AG04449 (cell line): Measurements from ENCODE around the gene RASGRF1.

ENCODE experiments used
- CTCF ChIA-PET: fragments of 350-600 bp; formaldehyde crosslinking; extraction: SDS; loops from one replicate; lab custom pipeline; 2021; ENCODE audit warnings: antibody characterized with exemption; lab: Yijun Ruan, JAX
- POLR2A ChIA-PET: fragments of 400-600, 350-600 bp; formaldehyde crosslinking; extraction: SDS; loops from one replicate; lab custom pipeline; 2020; ENCODE audit warnings: antibody characterized with exemption, inconsistent platforms; lab: Yijun Ruan, JAX
- DNase-seq: peaks from one replicate; pipeline ENCODE4 v3.0.0-alpha.2; 2010; ENCODE audit warnings: low read depth, low spot score
- H3K4me3 ChIP-seq: 2 replicates; pipeline ENCODE4 v1.5.1; 2011; ENCODE audit warnings: low read depth, mild to moderate bottlenecking, control low read depth, low read length
- CTCF ChIP-seq: IDR thresholded peaks from one replicate; pipeline ENCODE4 v1.5.1; 2011; ENCODE audit warnings: mild to moderate bottlenecking, moderate library complexity, low read length, control low read depth, inconsistent platforms; ENCODE audit not compliant: insufficient read depth; ENCODE audit errors: missing control alignments

The RASGRF1 gene

GRCh38 chr15:78950902-78951840 lies 139.4 kb downstream of the RASGRF1 start:
- CTCF ChIA-PET, result interaction anchor here (0.9 to 1.4 kb wide), 4 partner anchors 9 to 233 kb away, joined by 3 to 5 read pairs (median 4); no protein-coding TSS in a partner anchor
- no peak overlapping the region for H3K4me3 ChIP-seq
- no peak for DNase-seq
- peak; percentile 31 for TF ChIP-seq CTCF
- POLR2A ChIA-PET, result no interaction called here

DNA sequence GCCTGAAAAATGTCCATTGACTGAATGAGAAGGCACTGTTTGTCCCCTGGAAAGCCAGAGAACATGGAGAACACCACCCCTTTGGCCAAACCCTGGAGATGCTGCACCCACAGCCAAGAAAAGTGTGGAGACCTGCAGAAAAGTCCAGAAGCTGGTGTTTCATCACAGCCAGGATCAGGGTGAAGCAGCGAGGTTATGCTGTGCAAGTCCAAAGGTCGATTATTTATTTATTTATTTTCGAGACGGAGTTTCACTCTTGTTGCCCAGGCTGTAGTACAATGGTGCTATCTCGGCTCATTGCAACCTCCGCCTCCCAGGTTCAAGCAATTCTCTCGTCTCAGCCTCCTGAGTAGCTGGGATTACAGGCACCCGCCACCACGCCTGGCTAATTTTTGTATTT lies 140.2 kb downstream of the RASGRF1 start:
- no peak overlapping the region for H3K4me3 ChIP-seq
- POLR2A ChIA-PET, result no interaction called here
- no peak for DNase-seq
- CTCF ChIA-PET, result interaction anchor here (0.8 to 1.4 kb wide), 4 partner anchors 10 to 234 kb away, joined by 3 to 5 read pairs (median 4); no protein-coding TSS in a partner anchor
- TF ChIP-seq CTCF, result no peak

- H3K4me3 ChIP-seq, result no peak overlapping the region
Measured at GRCh38 chr15:78949461-78949860, 141.1 kb downstream of the RASGRF1 start.

DNA sequence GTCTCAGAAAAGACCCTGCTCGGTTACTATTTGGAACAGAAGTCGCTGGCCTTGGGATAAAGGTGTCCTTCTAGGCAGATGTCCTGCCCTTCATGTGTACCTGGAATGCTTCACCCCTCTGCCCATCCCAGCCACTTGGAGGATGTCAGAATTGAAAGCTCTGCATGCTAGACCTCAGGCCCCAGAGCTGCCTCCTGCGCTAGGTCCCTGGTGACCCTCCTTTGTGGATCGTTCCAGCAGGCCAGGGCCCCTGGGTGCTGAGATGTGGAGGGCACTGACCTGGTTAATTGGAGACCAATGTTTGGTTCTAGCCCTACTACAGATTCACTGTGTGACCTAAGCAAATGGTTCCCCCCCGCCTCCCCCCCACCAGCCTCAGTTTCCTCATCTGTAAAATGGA lies 143.1 kb downstream of the RASGRF1 start:
- TF ChIP-seq CTCF, result no peak
- POLR2A ChIA-PET, result no interaction called here
- CTCF ChIA-PET, result no interaction called here
- H3K4me3 ChIP-seq, result no peak overlapping the region
- no peak for DNase-seq

More at GRCh38 chr15:78949461-78949860, 141.1 kb downstream of the RASGRF1 start:
- no peak for DNase-seq
- POLR2A ChIA-PET, result no interaction called here
- CTCF ChIA-PET, result interaction anchor here (0.8 kb wide), 1 partner anchor 30 kb away, joined by 3 read pairs; no protein-coding TSS in a partner anchor
- no peak for TF ChIP-seq CTCF

DNA sequence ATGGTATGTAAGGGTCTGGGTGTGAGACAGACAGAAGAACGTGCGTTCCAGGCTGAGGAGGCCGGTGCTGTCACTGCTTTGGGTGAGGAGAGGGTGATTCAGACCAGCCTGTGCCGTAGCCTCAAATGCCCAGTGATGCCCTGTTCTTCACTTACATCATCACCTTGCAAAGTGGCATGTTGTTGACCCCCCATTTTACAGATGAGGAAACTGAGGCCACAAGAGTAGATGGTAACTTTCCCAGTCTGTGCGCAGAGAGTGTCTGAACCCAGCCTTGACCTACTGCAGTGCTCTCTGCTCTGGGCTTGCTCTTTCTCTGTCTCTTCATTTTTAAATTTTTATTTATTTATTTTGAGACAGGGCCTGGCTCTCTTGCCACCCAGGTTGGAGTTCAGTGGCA lies 144.1 kb downstream of the RASGRF1 start:
- CTCF ChIA-PET, result interaction anchor here (0.6 to 1.1 kb wide), 2 partner anchors 117 to 238 kb away, joined by 3 read pairs; no protein-coding TSS in a partner anchor
- POLR2A ChIA-PET, result no interaction called here
- H3K4me3 ChIP-seq, result no peak overlapping the region
- no peak for DNase-seq
- TF ChIP-seq CTCF, result no peak
